ENCODE data around the gene CCDC107. TPM values are rescaled to one million over a fixed set of nuclear protein-coding genes. Genes with fewer than 3 reads are reported as not detected.

The CCDC107 gene
- total RNA-seq, 2 donors from 2014 or later, result 54.6 to 60.3 TPM

Small RNA genes within 50 kb of the gene (microRNA-seq; reads per million reads assigned to microRNA genes)
- 0.26 to 0.32 reads per million in 2 donors for gene MIR6852 (ENCODE audit: borderline microRNAs expressed in 2 of 2)

Other genes starting within 250 kb of the CCDC107 start
- 10 to 100 TPM; 53.5 to 64.2 TPM for gene RUSC2, start 168.2 kb upstream of the CCDC107 start, total RNA-seq
- gene TESK1, start 53.0 kb upstream of the CCDC107 start, total RNA-seq, result 10 to 100 TPM; 50.8 to 61.1 TPM
- gene CD72, start 39.9 kb upstream of the CCDC107 start, total RNA-seq, result 1 to 10 TPM; 2.8 to 4.2 TPM
- under 1 TPM; 0.24 to 0.56 TPM for gene SIT1, start 7.4 kb upstream of the CCDC107 start, total RNA-seq
- over 10,000 TPM; 18,238 to 21,166 TPM for gene RMRP, start 273 bp upstream of the CCDC107 start, total RNA-seq
- under 1 TPM; 0.29 to 0.46 TPM for gene ARHGEF39, start 6.9 kb downstream of the CCDC107 start, total RNA-seq
- gene CA9, start 15.6 kb downstream of the CCDC107 start, total RNA-seq, result 1 to 10 TPM in 1 of 2 donors, not detected in 1; 1.2 TPM
- 1,000 to 10,000 TPM; 2,096 to 3,529 TPM for gene TPM2, start 31.6 kb downstream of the CCDC107 start, total RNA-seq
- gene TLN1, start 73.9 kb downstream of the CCDC107 start, total RNA-seq, result 100 to 1,000 TPM; 816 to 836 TPM
- 10 to 100 TPM; 41.7 to 53.0 TPM for gene CREB3, start 74.4 kb downstream of the CCDC107 start, total RNA-seq
- 10 to 100 TPM; 50.1 to 57.7 TPM for gene GBA2, start 90.9 kb downstream of the CCDC107 start, total RNA-seq
- 10 to 100 TPM; 27.8 to 29.5 TPM for gene RGP1, start 91.0 kb downstream of the CCDC107 start, total RNA-seq
- 1 to 10 TPM in 1 of 2 donors, not detected in 1; 1.7 TPM for gene MSMP, start 96.0 kb downstream of the CCDC107 start, total RNA-seq
- 10 to 100 TPM; 27.4 to 47.1 TPM for gene NPR2, start 133.3 kb downstream of the CCDC107 start, total RNA-seq
- gene SPAG8, start 154.0 kb downstream of the CCDC107 start, total RNA-seq, result 1 to 10 TPM in 1 of 2 donors, under 1 TPM in 1; 0.76 to 3.1 TPM
- gene HINT2, start 156.8 kb downstream of the CCDC107 start, total RNA-seq, result 10 to 100 TPM; 20.0 to 26.8 TPM
- not detected for gene FAM221B, start 170.4 kb downstream of the CCDC107 start, total RNA-seq
- 10 to 100 TPM; 16.1 to 18.5 TPM for gene TMEM8B, start 170.9 kb downstream of the CCDC107 start, total RNA-seq
- not detected for gene OR13J1, start 212.1 kb downstream of the CCDC107 start, total RNA-seq
- gene HRCT1, start 247.9 kb downstream of the CCDC107 start, total RNA-seq, result 10 to 100 TPM in 1 of 2 donors, 1 to 10 TPM in 1; 4.8 to 20.1 TPM

All from posterior vena cava (tissue), 2 donors.